KOPT-K1 (cell line): ENCODE measurements around the gene FSCN2.

Source experiments
- H3K27ac ChIP-seq: fragments of 200-600 bp; sonication (generic); 2 replicates; pipeline ENCODE4 v1.5.1; 2016; ENCODE audit warnings: antibody characterized with exemption, mild to moderate bottlenecking, low read depth, low read length; ENCODE audit not compliant: poor library complexity, severe bottlenecking
- H3K36me3 ChIP-seq: fragments of 200-600 bp; sonication (generic); 2 replicates; pipeline ENCODE4 v1.5.1; 2017; ENCODE audit warnings: antibody characterized with exemption, mild to moderate bottlenecking, low read length, moderate library complexity; ENCODE audit not compliant: insufficient read depth
- H3K9me3 ChIP-seq: fragments of 200-600 bp; sonication (generic); 2 replicates; pipeline ENCODE4 v1.5.1; 2017; ENCODE audit warnings: antibody characterized with exemption, low read length, mild to moderate bottlenecking; ENCODE audit not compliant: insufficient read depth, poor library complexity, severe bottlenecking

Gene FSCN2

GRCh38 chr17:81514739-81515529 lies 13.2 kb upstream of the FSCN2 start:
- Histone ChIP-seq H3K9me3 (peaks cover 7% of the 10 kb centered on the region), H3K27ac (peak overlapping the region; percentile 87), H3K36me3 (peaks cover 26% of the 10 kb centered on the region)

- peaks cover 7% of the 10 kb centered on the region for H3K9me3 ChIP-seq
- H3K36me3 ChIP-seq: peaks cover 19% of the 10 kb centered on the region
- H3K27ac ChIP-seq: no peak overlapping the region
Observed at GRCh38 chr17:81515530-81516041, 12.6 kb upstream of the FSCN2 start.

GRCh38 chr17:81516439-81516838 lies 11.7 kb upstream of the FSCN2 start:
- Histone ChIP-seq H3K27ac (no peak overlapping the region), H3K9me3 (no peaks in the 10 kb centered on the region), H3K36me3 (peaks cover 11% of the 10 kb centered on the region)

- peaks cover 5% of the 10 kb centered on the region for H3K36me3 ChIP-seq
- no peak overlapping the region for H3K27ac ChIP-seq
- H3K9me3 ChIP-seq: no peaks in the 10 kb centered on the region
Observed at GRCh38 chr17:81517009-81517338, 11.2 kb upstream of the FSCN2 start.

- no peak overlapping the region for H3K27ac ChIP-seq
- H3K9me3 ChIP-seq: no peaks in the 10 kb centered on the region
- no peaks in the 10 kb centered on the region for H3K36me3 ChIP-seq
Observed at GRCh38 chr17:81517339-81518112, 10.7 kb upstream of the FSCN2 start.

- no peaks in the 10 kb centered on the region for H3K9me3 ChIP-seq
- H3K27ac ChIP-seq: no peak overlapping the region
- no peaks in the 10 kb centered on the region for H3K36me3 ChIP-seq
Observed at GRCh38 chr17:81518113-81518784, 9.9 kb upstream of the FSCN2 start.

- Histone ChIP-seq H3K36me3 (no peaks in the 10 kb centered on the region), H3K9me3 (no peaks in the 10 kb centered on the region), H3K27ac (no peak overlapping the region)
Observed at GRCh38 chr17:81518785-81519283, 9.3 kb upstream of the FSCN2 start.

GRCh38 chr17:81519284-81520020 lies 8.7 kb upstream of the FSCN2 start:
- Histone ChIP-seq H3K36me3 (no peaks in the 10 kb centered on the region), H3K27ac (no peak overlapping the region)

GRCh38 chr17:81520021-81520901 lies 7.9 kb upstream of the FSCN2 start:
- no peak overlapping the region for H3K27ac ChIP-seq

More at GRCh38 chr17:81519284-81520020, 8.7 kb upstream of the FSCN2 start:
- no peaks in the 10 kb centered on the region for H3K9me3 ChIP-seq

GRCh38 chr17:81522491-81523401 lies 5.4 kb upstream of the FSCN2 start:
- H3K9me3 ChIP-seq: no peaks in the 10 kb centered on the region
- no peaks in the 10 kb centered on the region for H3K36me3 ChIP-seq
- H3K27ac ChIP-seq: no peak overlapping the region

More at GRCh38 chr17:81520021-81520901, 7.9 kb upstream of the FSCN2 start:
- Histone ChIP-seq H3K36me3 (no peaks in the 10 kb centered on the region), H3K9me3 (no peaks in the 10 kb centered on the region)

- Histone ChIP-seq H3K36me3 (no peaks in the 10 kb centered on the region), H3K27ac (no peak overlapping the region), H3K9me3 (no peaks in the 10 kb centered on the region)
Observed at GRCh38 chr17:81523402-81524038, 4.7 kb upstream of the FSCN2 start.

GRCh38 chr17:81524039-81524864 lies 3.9 kb upstream of the FSCN2 start:
- H3K9me3 ChIP-seq: no peaks in the 10 kb centered on the region
- no peak overlapping the region for H3K27ac ChIP-seq

More at GRCh38 chr17:81524039-81524864, 3.9 kb upstream of the FSCN2 start:
- no peaks in the 10 kb centered on the region for H3K36me3 ChIP-seq
